ENCODE measurements around the gene GPATCH2L. TPM values are rescaled to one million over a fixed set of nuclear protein-coding genes. Genes with fewer than 3 reads are reported as not detected.

Gene GPATCH2L
- total and polyA plus RNA-seq, 2 of the 13 experiments (the other 11 are each of a cell fraction or from before 2014, with no cell fraction given), result 14.4 to 29.0 TPM

DNA sequence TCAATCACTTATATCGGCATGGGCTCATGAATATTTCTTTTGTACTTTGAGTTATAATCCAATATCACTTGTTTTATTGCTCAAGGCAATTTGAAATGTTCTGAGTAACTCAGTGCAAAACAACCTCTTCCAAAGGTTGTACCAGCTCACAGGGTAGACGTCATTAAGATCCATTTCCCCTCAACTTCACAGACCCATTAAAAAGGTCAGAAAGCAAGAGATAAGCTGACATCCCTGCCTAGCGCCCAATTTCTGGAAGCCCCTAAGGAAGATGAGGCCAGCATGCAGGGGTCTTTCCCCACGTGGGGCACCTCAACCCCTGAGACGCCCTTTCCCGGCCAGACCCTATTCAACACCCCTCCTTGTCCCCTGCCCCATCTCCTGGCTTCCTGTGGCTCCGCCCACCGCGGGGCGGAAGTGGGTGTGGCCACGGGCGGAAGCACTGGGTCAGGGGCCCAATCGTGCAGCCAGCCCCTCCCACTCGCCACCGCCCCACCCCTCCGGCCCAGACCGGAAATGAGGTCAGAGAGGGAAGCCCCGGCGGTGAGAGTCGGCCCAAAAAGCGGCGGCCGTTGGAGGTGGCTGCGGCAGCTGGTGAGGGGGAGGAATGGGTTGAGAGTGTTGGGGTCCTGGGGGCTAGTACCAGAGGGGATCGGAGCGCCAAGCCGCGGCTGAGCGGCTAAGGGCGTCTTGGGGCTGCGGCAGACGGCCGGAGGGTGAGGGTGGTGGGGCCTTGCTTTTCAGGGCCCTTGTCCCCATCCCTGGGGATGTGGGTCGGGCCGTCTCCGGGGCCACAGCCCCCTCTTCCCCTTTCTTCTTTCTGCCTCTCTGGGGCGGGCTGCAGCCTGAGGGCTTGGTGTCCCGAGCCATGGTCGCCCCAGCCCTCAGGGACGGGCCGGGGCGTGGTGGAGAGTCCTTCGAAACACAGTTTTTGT lies at the start of gene GPATCH2L (continued):
- TF ChIP-seq, protein P1, sequence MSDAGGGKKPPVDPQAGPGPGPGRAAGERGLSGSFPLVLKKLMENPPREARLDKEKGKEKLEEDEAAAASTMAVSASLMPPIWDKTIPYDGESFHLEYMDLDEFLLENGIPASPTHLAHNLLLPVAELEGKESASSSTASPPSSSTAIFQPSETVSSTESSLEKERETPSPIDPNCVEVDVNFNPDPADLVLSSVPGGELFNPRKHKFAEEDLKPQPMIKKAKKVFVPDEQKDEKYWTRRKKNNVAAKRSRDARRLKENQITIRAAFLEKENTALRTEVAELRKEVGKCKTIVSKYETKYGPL (CRISPR knock-in tag; IDR thresholded peaks at IDR 0.05), result no peak
- TF ChIP-seq KDM5B (CRISPR knock-in tag; IDR thresholded peaks at IDR 0.05; ENCODE audit: borderline replicate concordance), result peak; percentile 68; the same call in 1 of the 2 replicates
- TF ChIP-seq ZNF232 (CRISPR knock-in tag; IDR thresholded peaks at IDR 0.05; ENCODE audit: borderline replicate concordance), result peak; percentile 26; the same call in 1 of the 2 replicates
- TF ChIP-seq ZNF451 (CRISPR knock-in tag; IDR thresholded peaks at IDR 0.05), result no peak
- TF ChIP-seq, protein P2, sequence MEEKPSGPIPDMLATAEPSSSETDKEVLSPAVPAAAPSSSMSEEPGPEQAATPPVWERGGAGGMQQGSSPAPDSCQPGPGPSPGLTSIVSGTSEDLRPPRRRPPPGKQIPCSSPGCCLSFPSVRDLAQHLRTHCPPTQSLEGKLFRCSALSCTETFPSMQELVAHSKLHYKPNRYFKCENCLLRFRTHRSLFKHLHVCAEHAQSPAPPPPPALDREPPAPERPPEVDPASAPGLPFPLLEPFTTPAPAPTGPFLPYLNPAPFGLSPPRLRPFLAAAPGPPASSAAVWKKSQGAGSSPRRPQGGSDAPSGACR (CRISPR knock-in tag; IDR thresholded peaks at IDR 0.05), result no peak
- 0 out of 2 replicates have a peak, but pooled peaks have one; percentile 62 for TF ChIP-seq ZNF678 (CRISPR knock-in tag; IDR thresholded peaks at IDR 0.05)
- TF ChIP-seq, protein P3, sequence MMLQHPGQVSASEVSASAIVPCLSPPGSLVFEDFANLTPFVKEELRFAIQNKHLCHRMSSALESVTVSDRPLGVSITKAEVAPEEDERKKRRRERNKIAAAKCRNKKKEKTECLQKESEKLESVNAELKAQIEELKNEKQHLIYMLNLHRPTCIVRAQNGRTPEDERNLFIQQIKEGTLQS (CRISPR knock-in tag; IDR thresholded peaks at IDR 0.05), result 0 out of 2 replicates have a peak, but pooled peaks have one; percentile 23
- TF ChIP-seq ZNF30 (CRISPR knock-in tag; IDR thresholded peaks at IDR 0.05), result no peak
- no peak for TF ChIP-seq HCFC1 (IDR thresholded peaks at IDR 0.05; ENCODE audit: low read depth, low read length)
- TF ChIP-seq, protein P4, sequence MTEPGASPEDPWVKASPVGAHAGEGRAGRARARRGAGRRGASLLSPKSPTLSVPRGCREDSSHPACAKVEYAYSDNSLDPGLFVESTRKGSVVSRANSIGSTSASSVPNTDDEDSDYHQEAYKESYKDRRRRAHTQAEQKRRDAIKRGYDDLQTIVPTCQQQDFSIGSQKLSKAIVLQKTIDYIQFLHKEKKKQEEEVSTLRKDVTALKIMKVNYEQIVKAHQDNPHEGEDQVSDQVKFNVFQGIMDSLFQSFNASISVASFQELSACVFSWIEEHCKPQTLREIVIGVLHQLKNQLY (CRISPR knock-in tag; IDR thresholded peaks at IDR 0.05), result no peak
- TF ChIP-seq TAF15 (IDR thresholded peaks at IDR 0.05; ENCODE audit: low read depth, low read length, poor library complexity, severe bottlenecking), result peak; percentile 41
- TF ChIP-seq, protein P5, sequence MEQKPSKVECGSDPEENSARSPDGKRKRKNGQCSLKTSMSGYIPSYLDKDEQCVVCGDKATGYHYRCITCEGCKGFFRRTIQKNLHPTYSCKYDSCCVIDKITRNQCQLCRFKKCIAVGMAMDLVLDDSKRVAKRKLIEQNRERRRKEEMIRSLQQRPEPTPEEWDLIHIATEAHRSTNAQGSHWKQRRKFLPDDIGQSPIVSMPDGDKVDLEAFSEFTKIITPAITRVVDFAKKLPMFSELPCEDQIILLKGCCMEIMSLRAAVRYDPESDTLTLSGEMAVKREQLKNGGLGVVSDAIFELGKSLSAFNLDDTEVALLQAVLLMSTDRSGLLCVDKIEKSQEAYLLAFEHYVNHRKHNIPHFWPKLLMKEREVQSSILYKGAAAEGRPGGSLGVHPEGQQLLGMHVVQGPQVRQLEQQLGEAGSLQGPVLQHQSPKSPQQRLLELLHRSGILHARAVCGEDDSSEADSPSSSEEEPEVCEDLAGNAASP (CRISPR knock-in tag; IDR thresholded peaks at IDR 0.05; ENCODE audit: borderline replicate concordance), result no peak
- no peak for TF ChIP-seq ZNF616 (CRISPR knock-in tag; IDR thresholded peaks at IDR 0.05; ENCODE audit: low read depth)
- peak; percentile 20; the same call in 1 of the 2 replicates for TF ChIP-seq TGIF2 (CRISPR knock-in tag; IDR thresholded peaks at IDR 0.05)
- TF ChIP-seq ZNF547 (CRISPR knock-in tag; IDR thresholded peaks at IDR 0.05), result no peak; the same call in 1 of the 2 replicates
- TF ChIP-seq RBAK (CRISPR knock-in tag; IDR thresholded peaks at IDR 0.05), result no peak
- peak; percentile 89 for TF ChIP-seq RBFOX2 (IDR thresholded peaks at IDR 0.05; ENCODE audit: low read depth, low read length)
- 0 out of 2 replicates have a peak, but pooled peaks have one; percentile 61 for TF ChIP-seq SNAI1 (CRISPR knock-in tag; IDR thresholded peaks at IDR 0.05; ENCODE audit: borderline replicate concordance)
- TF ChIP-seq ZKSCAN8 (CRISPR knock-in tag; IDR thresholded peaks at IDR 0.05; ENCODE audit: borderline replicate concordance), result no peak
- TF ChIP-seq SAP130 (CRISPR knock-in tag; IDR thresholded peaks at IDR 0.05; ENCODE audit: low read depth), result peak; percentile 51; the same call in 1 of the 2 replicates
- peak; percentile 30; the same call in 1 of the 2 replicates for TF ChIP-seq MAZ (IDR thresholded peaks at IDR 0.05; ENCODE audit: borderline replicate concordance, low read depth, low read length)
- TF ChIP-seq MAZ (CRISPR knock-in tag; IDR thresholded peaks at IDR 0.05; ENCODE audit: low read depth), result no peak
- TF ChIP-seq ZNF441 (CRISPR knock-in tag; IDR thresholded peaks at IDR 0.05; ENCODE audit: borderline replicate concordance), result no peak
- TF ChIP-seq FOXM1 (CRISPR knock-in tag; IDR thresholded peaks at IDR 0.05), result no peak
- 0 out of 2 replicates have a peak, but pooled peaks have one; percentile 45 for TF ChIP-seq ZNF749 (CRISPR knock-in tag; IDR thresholded peaks at IDR 0.05; ENCODE audit: borderline replicate concordance)
- TF ChIP-seq JARID2 (CRISPR knock-in tag; IDR thresholded peaks at IDR 0.05; ENCODE audit: insufficient replicate concordance), result no peak
